ENCODE results near the gene CA11. TPM values are rescaled to one million over a fixed set of nuclear protein-coding genes. Genes with fewer than 3 reads are reported as not detected.

Gene CA11
- total RNA-seq, 1 donor from 2014 or later: 9.6 TPM

- H3K36me3 Mint-ChIP-seq (ENCODE audit: insufficient read depth): no peaks in the 10 kb centered on the region
- H3K27ac Mint-ChIP-seq: no peak overlapping the region
- no peaks in the 10 kb centered on the region for H3K27me3 Mint-ChIP-seq
- no peak overlapping the region for H3K4me3 Mint-ChIP-seq (ENCODE audit: low read depth)
- H3K4me1 Mint-ChIP-seq (ENCODE audit: low read depth): peaks cover 2% of the 10 kb centered on the region
- H3K9me3 Mint-ChIP-seq (ENCODE audit: low read depth): no peaks in the 10 kb centered on the region
- DNase-seq (ENCODE audit: low spot score, unreplicated experiment): no peak
- TF ChIP-seq, protein P1, sequence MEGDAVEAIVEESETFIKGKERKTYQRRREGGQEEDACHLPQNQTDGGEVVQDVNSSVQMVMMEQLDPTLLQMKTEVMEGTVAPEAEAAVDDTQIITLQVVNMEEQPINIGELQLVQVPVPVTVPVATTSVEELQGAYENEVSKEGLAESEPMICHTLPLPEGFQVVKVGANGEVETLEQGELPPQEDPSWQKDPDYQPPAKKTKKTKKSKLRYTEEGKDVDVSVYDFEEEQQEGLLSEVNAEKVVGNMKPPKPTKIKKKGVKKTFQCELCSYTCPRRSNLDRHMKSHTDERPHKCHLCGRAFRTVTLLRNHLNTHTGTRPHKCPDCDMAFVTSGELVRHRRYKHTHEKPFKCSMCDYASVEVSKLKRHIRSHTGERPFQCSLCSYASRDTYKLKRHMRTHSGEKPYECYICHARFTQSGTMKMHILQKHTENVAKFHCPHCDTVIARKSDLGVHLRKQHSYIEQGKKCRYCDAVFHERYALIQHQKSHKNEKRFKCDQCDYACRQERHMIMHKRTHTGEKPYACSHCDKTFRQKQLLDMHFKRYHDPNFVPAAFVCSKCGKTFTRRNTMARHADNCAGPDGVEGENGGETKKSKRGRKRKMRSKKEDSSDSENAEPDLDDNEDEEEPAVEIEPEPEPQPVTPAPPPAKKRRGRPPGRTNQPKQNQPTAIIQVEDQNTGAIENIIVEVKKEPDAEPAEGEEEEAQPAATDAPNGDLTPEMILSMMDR (IDR thresholded peaks at IDR 0.05; ENCODE audit: unreplicated experiment): no peak
Measured at GRCh38 chr19:48607359-48607755, 38.6 kb downstream of the CA11 start.

GRCh38 chr19:48606463-48607358 is 39.3 kb downstream of the CA11 start, which contains the start of gene SPACA4:
Gene SPACA4 (plus strand): TSS chr19:48606742. CDS start chr19:48606979, 237 bp downstream.
- DNase-seq (ENCODE audit: low spot score, unreplicated experiment): no peak
- TF ChIP-seq, protein P1 (IDR thresholded peaks at IDR 0.05; ENCODE audit: unreplicated experiment): no peak
- Mint-ChIP-seq H3K36me3 (ENCODE audit: insufficient read depth) (no peaks in the 10 kb centered on the region), H3K4me1 (ENCODE audit: low read depth) (peaks cover 2% of the 10 kb centered on the region), H3K4me3 (ENCODE audit: low read depth) (no peak within 1 kb of the TSS), H3K27me3 (no peaks in the 10 kb centered on the region), H3K27ac (no peak within 1 kb of the TSS), H3K9me3 (ENCODE audit: low read depth) (no peaks in the 10 kb centered on the region)

DNA sequence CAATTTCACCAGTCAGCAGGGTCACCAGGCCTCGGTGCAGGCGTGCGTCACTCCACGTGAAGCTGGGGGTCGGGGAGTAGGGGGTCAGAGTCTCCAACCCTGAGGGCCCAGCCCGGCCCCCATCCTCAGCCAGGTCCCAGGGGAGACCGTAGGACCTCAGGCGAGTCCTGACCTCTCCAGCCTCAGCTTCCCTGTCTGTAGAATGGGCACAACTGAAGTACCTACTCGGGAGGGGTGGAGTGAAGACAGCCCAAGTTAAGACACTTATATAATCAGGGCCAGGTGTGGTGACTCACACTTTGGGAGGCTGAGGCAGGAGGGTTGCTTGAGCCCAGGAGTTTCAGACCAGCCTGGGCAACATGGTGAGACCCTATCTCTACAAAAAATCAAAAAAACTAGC is 42.1 kb downstream of the CA11 start:
- H3K9me3 Mint-ChIP-seq (ENCODE audit: low read depth): no peaks in the 10 kb centered on the region
- H3K27me3 Mint-ChIP-seq: no peaks in the 10 kb centered on the region
- TF ChIP-seq, protein P1 (IDR thresholded peaks at IDR 0.05; ENCODE audit: unreplicated experiment): no peak
- H3K4me1 Mint-ChIP-seq (ENCODE audit: low read depth): peaks cover 2% of the 10 kb centered on the region
- H3K27ac Mint-ChIP-seq: no peak overlapping the region
- no peak overlapping the region for H3K4me3 Mint-ChIP-seq (ENCODE audit: low read depth)
- DNase-seq (ENCODE audit: low spot score, unreplicated experiment): no peak
- no peaks in the 10 kb centered on the region for H3K36me3 Mint-ChIP-seq (ENCODE audit: insufficient read depth)

GRCh38 chr19:48603449-48603848 is 42.5 kb downstream of the CA11 start:
- Mint-ChIP-seq H3K4me1 (ENCODE audit: low read depth) (peaks cover 2% of the 10 kb centered on the region), H3K27ac (no peak overlapping the region), H3K36me3 (ENCODE audit: insufficient read depth) (no peaks in the 10 kb centered on the region), H3K4me3 (ENCODE audit: low read depth) (no peak overlapping the region), H3K27me3 (peaks cover 3% of the 10 kb centered on the region), H3K9me3 (ENCODE audit: low read depth) (no peaks in the 10 kb centered on the region)
- no peak for DNase-seq (ENCODE audit: low spot score, unreplicated experiment)
- TF ChIP-seq, protein P1 (IDR thresholded peaks at IDR 0.05; ENCODE audit: unreplicated experiment): no peak

- peaks cover 3% of the 10 kb centered on the region for H3K27me3 Mint-ChIP-seq
- no peak overlapping the region for H3K27ac Mint-ChIP-seq
- H3K9me3 Mint-ChIP-seq (ENCODE audit: low read depth): no peaks in the 10 kb centered on the region
- H3K36me3 Mint-ChIP-seq (ENCODE audit: insufficient read depth): no peaks in the 10 kb centered on the region
- TF ChIP-seq, protein P1 (IDR thresholded peaks at IDR 0.05; ENCODE audit: unreplicated experiment): no peak
- H3K4me3 Mint-ChIP-seq (ENCODE audit: low read depth): no peak overlapping the region
- peaks cover 2% of the 10 kb centered on the region for H3K4me1 Mint-ChIP-seq (ENCODE audit: low read depth)
- no peak for DNase-seq (ENCODE audit: low spot score, unreplicated experiment)
Measured at GRCh38 chr19:48603001-48603400, 43.0 kb downstream of the CA11 start.
